RPMI8226 (cell line): ENCODE data around the gene AGTPBP1.
A peak's percentile ranks its signal among the peaks of the same experiment; 100 is the strongest.
"Not testable (repeated sequence)": the region's sequence is repeated elsewhere in the genome, so short reads cannot be mapped to it uniquely, and the experiment has no call there.

Experiments
- DNase-seq: peaks from one replicate; pipeline ENCODE4 v3.0.0-alpha.2; 2015

The AGTPBP1 gene

DNA sequence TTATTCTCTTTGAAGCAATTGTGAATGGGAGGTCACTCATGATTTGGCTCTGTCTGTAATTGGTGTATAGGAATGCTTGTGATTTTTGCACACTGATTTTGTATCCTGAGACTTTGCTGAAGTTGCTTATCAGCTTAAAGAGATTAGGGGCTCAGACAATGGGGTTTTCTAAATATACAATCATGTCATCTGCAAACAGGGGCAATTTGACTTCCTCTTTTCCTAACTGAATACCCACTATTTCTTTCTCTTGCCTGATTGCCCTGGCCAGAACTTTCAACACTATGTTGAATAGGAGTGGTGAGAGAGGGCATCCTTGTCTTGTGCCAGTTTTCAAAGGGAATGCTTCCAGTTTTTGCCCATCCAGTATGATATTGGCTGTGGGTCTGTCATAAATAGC, 22.3 kb downstream of the AGTPBP1 start:
- DNase-seq: not testable (repeated sequence)

- DNase-seq: not testable (repeated sequence)
Measured at GRCh38 chr9:85717818-85718217, 23.9 kb downstream of the AGTPBP1 start.

DNA sequence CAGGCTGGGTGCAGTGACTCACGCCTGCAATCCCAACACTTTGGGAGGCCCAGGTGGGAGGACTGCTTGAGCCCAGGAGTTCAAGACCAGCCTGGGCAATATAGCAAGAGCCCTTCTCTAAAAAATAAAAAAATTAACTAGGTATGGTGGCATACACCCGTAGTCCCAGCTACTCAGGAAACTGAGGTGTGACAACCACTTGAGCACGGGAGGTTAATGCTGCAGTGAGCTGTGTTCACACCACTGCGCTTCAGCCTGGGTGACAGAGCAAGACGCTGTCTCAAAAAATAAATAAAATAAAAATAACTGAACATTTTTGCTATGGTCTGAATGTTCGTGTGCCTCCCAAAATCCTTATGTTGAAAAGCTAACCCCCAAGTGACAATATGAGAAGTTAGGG, 24.5 kb downstream of the AGTPBP1 start:
- no peak for DNase-seq

DNA sequence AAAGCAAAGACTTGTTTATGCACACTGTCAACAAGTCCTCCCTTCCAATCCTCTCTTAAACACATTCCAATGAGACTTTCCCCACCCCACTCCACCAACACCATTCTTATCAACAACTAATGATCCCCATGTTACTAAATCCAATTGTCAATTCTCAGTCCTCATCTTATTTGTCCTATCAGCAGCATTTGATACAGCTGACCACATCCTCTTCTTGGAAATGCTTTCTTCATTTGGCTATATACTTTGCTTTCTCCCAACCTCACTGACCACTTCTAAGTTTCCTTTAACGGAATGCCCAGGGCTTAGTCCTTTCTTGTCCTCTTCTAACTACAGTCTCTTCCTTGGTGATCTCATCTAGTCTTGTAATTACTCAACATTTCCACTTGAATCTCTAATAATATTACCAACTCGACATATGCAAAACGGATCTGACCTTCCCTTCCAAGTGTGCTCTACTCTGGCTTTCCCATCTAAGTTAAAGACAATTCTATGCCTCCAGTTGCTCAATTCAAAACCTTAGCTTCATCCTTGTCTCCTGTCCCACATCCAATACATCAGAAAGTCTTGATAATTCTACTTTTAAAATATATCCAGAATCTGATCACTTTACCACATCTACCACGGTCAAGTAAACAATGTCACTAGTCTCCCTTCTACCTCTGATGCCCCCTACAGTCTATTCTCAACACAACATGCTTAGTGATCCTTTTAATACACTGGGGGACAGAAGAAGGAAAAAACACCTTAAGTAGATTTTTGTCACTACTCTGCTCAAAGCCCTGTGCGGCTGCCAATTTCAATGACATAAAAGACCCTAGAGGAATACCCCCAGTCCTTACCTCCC, 25.5 kb downstream of the AGTPBP1 start:
- no peak for DNase-seq

DNA sequence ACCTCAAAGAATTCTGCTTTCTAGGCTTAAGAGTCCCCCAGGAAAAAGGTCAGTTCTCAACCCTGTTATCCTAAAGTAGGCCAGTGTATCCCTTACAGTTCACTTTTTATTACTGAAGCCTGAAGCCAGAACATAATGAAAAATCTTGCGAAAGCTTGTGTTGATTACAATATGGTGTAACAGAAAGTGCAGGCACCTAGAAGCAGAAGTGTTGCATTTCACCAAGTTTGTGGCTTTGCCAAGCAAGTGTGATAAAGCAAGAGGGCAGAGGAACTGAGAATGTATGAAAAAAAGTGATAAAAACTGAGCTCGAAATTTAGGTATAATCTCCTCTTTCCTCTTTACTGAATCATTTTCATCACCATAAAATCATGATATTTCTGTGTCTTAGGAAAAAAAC, 26.2 kb downstream of the AGTPBP1 start:
- peak; percentile 5 for DNase-seq

DNA sequence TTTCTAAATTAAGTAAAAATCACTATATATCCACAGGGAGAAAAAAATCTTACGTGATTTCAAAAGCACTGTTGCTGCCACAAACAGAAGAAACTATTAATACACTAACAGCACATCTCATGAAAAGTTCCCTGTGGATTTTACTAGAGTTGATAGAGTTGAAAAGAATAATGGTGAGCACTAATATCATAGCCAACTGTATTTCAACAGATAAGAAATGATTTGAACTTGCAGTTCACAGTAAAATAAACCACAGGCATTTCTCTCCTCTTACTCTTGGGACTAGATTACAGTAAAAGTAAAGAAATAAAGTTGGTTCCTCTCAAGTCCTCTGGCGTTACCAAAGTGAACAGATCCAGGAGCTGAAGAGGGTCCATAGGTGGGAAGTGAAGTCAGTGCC, 27.9 kb downstream of the AGTPBP1 start:
- no peak for DNase-seq

DNA sequence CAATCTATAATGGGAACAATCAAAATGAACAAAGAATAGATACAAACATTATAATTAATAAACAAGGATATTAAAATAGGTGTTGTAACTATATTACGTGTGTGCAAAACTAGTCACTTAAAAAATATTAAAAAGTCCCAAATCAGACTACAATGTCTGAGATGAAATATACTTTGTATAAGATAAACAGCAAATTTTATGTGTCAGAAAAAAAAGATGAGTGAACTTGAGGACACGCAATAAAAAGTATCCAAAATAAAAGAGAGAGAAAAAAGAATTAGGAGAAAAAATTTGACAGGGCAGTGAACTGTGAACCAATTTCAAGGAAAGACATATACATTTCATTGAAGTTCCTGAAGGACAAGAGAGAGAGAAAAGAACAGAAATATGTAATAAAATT, 37.0 kb downstream of the AGTPBP1 start:
- DNase-seq: no peak

- no peak for DNase-seq
Measured at GRCh38 chr9:85703398-85703797, 38.4 kb downstream of the AGTPBP1 start.

DNA sequence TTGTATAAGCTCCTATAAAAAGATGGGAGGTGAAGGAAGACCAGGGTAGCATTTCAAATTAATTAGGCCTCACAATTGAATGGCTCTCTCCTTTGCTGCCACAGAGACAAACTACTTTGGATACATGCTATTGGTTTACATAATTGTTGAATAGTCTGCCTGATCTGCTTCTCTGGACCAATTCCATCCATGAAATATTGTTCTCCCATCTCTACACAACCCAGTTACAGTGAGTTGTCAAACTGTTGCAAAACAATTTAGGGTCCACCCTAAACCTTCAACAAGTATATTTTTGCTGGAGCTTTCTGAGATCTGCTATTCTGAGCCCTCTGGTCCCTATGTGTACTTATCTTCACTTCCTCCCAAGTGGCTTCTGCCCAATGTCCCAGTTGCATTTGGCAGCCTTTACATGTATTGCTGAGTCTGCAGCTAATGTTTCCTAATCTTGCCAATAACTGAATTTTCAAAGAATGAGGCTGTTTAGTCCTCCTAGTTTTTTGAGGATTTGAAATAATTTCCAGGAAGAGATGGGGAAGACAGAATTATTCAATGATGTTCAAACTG, 38.9 kb downstream of the AGTPBP1 start:
- DNase-seq: no peak

DNA sequence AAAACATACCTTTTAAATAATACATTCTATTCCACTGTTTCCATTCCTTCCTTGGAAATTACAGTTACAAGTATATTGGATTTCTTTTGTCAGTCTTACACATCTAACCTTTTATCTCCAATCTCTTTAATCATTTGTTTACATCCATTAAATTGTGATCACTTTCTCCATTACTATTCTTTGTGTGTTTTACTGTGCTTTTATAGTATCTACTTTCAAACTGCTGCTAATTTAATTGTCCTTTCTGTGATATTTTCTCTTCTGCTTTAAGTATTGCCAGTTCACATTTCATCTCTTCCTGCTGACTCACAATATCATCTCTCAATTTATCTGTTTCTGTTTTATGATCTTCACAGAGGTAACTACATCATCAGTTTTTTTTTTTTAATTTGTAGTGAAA, 39.6 kb downstream of the AGTPBP1 start:
- no peak for DNase-seq

DNA sequence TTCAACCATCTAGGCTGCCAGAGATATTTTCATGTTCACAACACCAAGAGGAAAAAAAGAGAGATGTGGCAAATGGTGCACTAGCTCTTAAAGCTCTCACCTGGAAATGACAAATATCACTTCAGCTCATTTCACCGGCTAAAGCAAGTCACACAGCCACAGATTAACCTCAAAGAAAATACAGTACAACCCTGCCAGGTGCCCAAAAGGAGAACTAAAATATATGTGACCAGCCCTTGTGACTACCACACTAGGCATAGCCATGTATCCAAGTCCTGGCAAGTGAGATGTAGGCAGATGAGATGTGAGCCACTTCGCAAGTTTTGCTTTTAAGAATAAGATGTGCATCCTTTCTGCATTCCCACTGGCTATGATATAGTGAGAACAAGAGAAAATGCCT, 41.4 kb downstream of the AGTPBP1 start:
- no peak for DNase-seq

DNA sequence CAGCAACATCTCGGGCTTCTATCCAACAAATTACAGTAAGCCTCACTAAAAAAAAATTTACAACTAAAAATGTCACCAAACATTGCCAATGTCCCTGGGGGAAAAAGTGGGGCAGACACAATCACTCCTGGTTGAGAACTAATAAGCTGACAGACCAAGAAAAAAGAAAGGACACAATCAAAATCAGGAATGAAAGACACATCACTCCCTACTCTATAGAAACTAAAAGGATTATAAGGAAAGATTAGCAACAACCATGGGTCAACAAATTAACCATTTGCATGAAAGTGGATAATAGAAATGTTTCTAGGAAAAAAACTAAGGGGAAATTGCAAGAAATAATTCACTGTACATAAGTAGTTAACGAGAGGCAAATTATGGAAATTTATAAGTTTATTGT, 53.4 kb downstream of the AGTPBP1 start:
- DNase-seq: no peak

GRCh38 chr9:85685081-85685480, 56.7 kb downstream of the AGTPBP1 start:
- DNase-seq: no peak

DNA sequence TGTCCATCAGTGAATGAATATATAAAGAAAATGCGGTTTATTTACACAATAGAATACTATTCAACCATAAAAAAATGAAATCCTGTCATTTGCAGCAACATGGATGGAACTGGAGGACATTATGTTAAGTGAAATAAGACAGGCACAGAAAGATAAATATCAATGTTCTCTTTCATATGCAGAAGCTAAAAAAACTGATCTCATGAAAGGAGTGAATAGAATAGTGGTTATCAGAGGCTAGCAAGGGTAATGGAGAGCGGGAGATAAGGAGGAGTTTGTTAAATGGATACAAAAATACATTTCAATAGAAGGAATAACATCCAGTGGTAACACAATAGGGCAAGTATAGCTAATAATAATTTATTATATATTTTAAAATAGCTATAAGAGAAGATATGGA, 65.0 kb downstream of the AGTPBP1 start:
- no peak for DNase-seq

DNA sequence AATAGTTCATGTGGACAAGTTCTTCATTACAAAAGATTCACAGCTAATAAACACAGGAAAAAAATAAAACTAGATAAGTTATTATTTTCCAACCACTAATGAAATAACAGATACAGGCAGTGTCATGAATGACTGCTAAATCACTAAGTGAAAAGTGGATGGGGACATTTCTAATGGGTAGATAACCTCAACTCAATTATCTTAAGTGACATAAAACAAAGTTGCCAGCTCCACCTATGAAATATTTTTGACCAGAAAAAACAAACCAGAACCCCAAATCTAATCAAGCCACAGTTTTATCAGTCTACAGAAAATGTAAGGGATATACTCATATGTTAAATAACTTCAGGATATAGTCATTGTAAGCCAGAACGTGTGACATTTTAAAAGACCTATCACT, 74.4 kb downstream of the AGTPBP1 start:
- no peak for DNase-seq

- DNase-seq: no peak
Measured at GRCh38 chr9:85666086-85666485, 75.7 kb downstream of the AGTPBP1 start.

- no peak for DNase-seq
Measured at GRCh38 chr9:85662573-85662972, 79.2 kb downstream of the AGTPBP1 start.

DNA sequence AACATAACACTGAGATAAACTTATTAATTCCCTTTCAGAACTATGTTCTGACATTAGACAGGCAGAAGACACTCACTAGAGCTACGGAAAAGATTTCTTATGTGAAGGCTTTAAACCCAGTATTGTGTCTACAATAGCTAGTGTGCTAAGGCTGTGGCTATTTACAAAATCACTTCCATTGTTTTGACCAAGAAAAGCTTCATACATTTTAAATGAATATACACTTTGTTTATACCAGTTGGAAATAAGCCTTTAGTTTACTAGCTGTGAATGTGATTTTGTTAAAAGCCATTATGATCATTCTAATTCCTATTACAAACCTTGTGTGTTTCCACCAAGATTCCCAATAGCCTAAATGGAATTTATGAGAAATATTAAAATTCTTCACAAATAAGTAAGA, 83.0 kb downstream of the AGTPBP1 start:
- no peak for DNase-seq

DNA sequence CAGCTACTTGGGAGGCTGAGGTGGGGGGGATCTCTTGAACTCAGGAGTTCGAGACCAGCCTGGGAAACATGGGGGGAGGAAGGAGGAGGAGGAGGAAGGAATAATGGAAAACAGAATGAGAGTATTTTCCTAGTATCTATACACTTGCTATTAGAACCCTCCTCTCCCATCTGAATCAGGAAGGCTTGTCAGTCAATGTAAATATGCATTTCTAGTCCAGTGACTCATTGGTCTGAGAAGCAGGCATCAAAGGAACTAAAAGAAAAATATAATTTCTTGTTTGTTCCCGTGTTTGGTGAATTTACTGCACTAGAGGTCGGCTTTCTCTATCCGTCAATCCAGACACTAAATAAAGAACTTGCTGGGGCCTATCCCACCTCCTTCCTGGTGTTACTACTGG, 88.6 kb downstream of the AGTPBP1 start:
- no peak for DNase-seq

GRCh38 chr9:85647571-85647970, 94.2 kb downstream of the AGTPBP1 start:
- no peak for DNase-seq

DNA sequence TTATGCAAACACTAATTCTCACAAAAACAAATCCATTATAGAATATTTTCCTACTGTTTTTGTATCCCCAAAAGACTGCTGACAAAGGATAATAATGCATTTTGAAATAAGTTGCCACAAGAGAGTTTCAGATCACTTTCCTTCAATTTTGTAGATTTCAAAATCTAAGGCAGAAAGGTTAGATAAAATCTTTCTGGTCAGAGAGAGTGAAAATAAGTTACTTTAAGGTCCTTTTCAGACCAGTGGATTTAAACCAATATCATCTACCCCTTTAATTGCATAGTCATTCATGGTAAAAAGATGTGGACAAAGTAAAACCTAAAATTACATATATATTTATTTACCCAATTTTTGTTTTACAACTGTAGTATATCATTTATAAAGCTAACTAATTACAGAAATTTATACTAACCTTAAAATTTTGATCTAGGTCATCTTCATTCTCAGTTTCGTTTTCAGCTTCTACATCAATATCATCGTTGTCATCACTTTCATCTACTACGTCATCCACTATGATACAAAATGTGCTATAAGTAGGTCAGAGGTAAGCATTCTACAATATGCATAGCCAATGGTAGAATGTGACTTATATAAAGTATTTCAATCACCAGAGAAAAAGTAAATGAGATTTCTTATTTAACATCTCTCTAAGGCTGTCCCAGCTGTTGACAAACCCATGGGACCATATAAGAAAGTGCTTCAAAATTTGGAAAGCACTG, 95.7 kb downstream of the AGTPBP1 start:
- DNase-seq: no peak

GRCh38 chr9:85640425-85640824, 101.3 kb downstream of the AGTPBP1 start:
- DNase-seq: no peak

DNA sequence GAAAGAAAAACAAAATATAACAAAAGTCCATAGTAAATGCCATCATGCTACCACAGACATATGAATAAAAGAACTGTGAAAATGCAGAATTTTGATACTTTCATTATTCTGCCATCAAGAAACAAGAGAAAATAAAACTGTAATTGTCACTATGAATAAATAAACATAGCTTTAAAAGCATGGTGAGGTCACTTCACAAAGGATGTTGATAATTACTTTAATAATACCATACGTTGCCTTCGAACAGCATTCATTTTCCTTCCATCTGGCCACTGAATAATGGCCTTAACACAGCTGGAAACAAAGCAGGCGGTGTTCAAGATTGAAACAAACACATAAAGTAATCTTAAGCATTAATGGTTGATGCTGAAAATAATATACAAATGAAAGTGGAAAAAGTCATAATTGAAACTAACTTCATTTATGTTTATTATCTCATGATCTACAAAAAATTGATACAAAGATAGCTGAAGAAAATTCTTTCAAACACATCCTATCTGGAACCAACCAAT, 102.0 kb downstream of the AGTPBP1 start:
- DNase-seq: no peak

DNA sequence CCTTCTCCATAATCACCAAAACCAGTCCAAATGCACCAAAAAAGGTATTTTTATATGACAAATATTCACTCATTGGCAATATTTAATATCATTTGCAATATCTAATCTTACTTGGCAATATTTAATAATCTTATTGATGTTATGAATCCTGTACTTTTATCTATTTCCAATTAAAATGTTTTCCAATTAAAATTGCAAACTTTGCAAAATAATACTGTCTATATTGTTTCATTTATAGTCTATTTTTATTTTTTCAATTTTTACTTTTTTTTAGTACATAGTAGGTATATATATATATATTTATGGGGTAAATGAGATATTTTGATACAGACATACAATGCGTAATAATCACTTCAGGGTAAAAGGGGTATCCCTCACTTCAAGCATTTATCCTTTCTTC, 109.9 kb downstream of the AGTPBP1 start:
- no peak for DNase-seq
